Psoas muscle (tissue), 8 donors: ENCODE results near the gene NKX3-2. TPM values are rescaled to one million over a fixed set of nuclear protein-coding genes. Genes with fewer than 3 reads are reported as not detected.

Experiments
- ATAC-seq, 4 donors: fragments of 200-7000 bp; cut with Tn5 transposase; one replicate each; pipeline ENCODE4 v1.9.1; 2020; ENCODE audit warnings: moderate library complexity in 3 of 4, mild to moderate bottlenecking in 2 of 4
- DNase-seq, 2 donors: peaks; one replicate each; pipeline ENCODE4 v3.0.0-alpha.2; 2020
- H3K27ac ChIP-seq: fragments of 200-600 bp; one replicate; pipeline ENCODE4 v1.8.0; 2022
- H3K27me3 ChIP-seq, 3 donors: fragments of 200-600 bp in 1 of 3; one replicate each; pipeline versions ENCODE4 v1.6.1 to v1.8.0; 2013 to 2022; ENCODE audit warnings: low read length in 2 of 3, mild to moderate bottlenecking in 2 of 3, moderate library complexity in 1 of 3; ENCODE audit not compliant: insufficient read depth in 3 of 3
- H3K36me3 ChIP-seq, 2 donors: fragments of 200-600 bp in 1 of 2; one replicate each; pipeline versions ENCODE4 v1.6.1 to v1.8.0; 2013 to 2022; ENCODE audit warnings: low read depth in 1 of 2, mild to moderate bottlenecking in 1 of 2, moderate library complexity in 1 of 2; ENCODE audit not compliant: insufficient read depth in 1 of 2
- H3K4me1 ChIP-seq: fragments of 200-600 bp; one replicate; pipeline ENCODE4 v1.8.0; 2022
- H3K4me3 ChIP-seq: fragments of 200-600 bp; one replicate; pipeline ENCODE4 v1.8.0; 2022; ENCODE audit warnings: mild to moderate bottlenecking
- H3K9me3 ChIP-seq: fragments of 200-600 bp; one replicate; pipeline ENCODE4 v1.8.0; 2022
- WGBS, 3 donors: extraction: QIAGEN DNeasy Blood & Tissue Kit; methylation state at CpG; one replicate each; pipeline versions ENCODE4 v1.1.6 to v1.1.7; 2013; 5-methylcytosine and 5-hydroxymethylcytosine counted together
- intact Hi-C, 2 donors: fragments of 100-400 bp; cut with DNase I; formaldehyde crosslinking; loops; one replicate each; pipeline versions ENCODE4 v1.11.0 to v1.14.2; 2022
- polyA plus RNA-seq, 3 donors: library from polyadenylated mRNA; stranded (reverse); fragments of 200-250 nt; gene quantifications; one replicate each; pipeline ENCODE4 v1.2.3, GENCODE V29; 2013
- total RNA-seq, 4 donors: library from RNA; stranded (reverse); fragmentation: NEBNext Ultra II Directional in 2 of 4; extraction: Animal tissue kit (Norgen Biotek cat#: 25700) in 2 of 4; gene quantifications; one replicate each; pipeline versions ENCODE4 v1.2.1 to v1.2.4, GENCODE V29; 2021 to 2023
- TF ChIP-seq, protein P1 (sequence below): fragments of 200-600 bp; IDR thresholded peaks from one replicate; pipeline ENCODE4 v1.8.0; 2022; ENCODE audit warnings: antibody characterized with exemption
- donor health status: healthy with polysubstance abuse.
- donor health status: DM: no; HTN: no; CAD: no; lungs with moderate emphysema.
- donor health status: Bipolar disorder and iron deficiency.
- donor health status: healthy.
- donor health status: DM: yes; HTN: yes; CAD: no.
- donor health status: DM: no; HTN: no; CAD: no.
- donor health status: DM: no; HTN: no; CAD: no.
- donor health status: DM: yes; HTN: yes; CAD: no.

The NKX3-2 gene
- total and polyA plus RNA-seq, 7 donors: 0.01 to 0.08 TPM; not detected in 5

DNA sequence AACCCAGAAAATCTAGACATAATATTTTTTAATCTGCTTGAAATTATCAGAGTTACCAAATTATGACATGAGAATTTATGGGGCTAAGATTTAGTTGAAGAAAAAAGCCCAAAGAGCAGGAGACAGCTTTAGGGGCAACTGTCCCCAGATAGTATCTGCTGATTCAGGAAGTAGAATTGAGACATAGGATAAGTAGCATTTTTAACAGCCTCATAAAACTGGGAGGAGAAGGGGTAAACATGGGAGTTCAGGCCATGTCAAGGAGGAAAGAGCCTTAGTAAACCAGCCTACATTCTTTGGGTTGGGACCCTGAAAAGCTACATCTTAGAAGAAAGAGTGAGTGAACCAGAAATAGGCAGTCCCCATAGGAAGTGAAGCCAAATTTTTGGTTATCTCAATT is 50.5 kb downstream of the NKX3-2 start:
- H3K4me1 ChIP-seq: no peaks in the 10 kb centered on the region
- TF ChIP-seq, protein P1, sequence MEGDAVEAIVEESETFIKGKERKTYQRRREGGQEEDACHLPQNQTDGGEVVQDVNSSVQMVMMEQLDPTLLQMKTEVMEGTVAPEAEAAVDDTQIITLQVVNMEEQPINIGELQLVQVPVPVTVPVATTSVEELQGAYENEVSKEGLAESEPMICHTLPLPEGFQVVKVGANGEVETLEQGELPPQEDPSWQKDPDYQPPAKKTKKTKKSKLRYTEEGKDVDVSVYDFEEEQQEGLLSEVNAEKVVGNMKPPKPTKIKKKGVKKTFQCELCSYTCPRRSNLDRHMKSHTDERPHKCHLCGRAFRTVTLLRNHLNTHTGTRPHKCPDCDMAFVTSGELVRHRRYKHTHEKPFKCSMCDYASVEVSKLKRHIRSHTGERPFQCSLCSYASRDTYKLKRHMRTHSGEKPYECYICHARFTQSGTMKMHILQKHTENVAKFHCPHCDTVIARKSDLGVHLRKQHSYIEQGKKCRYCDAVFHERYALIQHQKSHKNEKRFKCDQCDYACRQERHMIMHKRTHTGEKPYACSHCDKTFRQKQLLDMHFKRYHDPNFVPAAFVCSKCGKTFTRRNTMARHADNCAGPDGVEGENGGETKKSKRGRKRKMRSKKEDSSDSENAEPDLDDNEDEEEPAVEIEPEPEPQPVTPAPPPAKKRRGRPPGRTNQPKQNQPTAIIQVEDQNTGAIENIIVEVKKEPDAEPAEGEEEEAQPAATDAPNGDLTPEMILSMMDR: no peak
- ATAC-seq (no peak), DNase-seq (no peak)
- intact Hi-C loops: no loop called here
- no peak overlapping the region for H3K4me3 ChIP-seq
- H3K9me3 ChIP-seq: no peaks in the 10 kb centered on the region
- no peak overlapping the region for H3K27ac ChIP-seq
- H3K36me3 ChIP-seq: no peaks in the 10 kb centered on the region
- peaks cover 0 to 15% (median 0%) of the 10 kb centered on the region in 3 donors for H3K27me3 ChIP-seq

DNA sequence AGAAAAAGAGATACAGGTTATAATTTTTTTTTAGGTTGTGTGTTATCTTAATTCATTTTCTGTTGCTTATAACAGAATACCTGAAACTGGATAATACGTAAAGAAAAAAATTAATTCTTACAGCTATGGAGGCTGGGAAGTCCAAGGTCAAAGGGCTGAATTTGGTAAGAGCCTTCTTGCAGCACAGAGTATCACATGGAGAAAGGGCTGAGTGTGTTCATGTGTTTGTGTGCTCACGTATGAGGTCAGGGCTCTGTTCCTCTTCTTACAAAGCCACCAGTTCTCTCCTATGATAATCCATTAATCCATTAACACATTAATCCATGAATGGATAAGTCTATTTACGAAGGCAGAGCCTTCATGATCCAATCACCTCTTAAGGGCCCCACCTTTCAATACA is 51.6 kb downstream of the NKX3-2 start:
- Histone ChIP-seq H3K4me3 (no peak overlapping the region), H3K4me1 (no peaks in the 10 kb centered on the region), H3K27me3 (peaks cover 0 to 19% (median 0%) of the 10 kb centered on the region in 3 donors), H3K27ac (no peak overlapping the region), H3K9me3 (no peaks in the 10 kb centered on the region), H3K36me3 (no peaks in the 10 kb centered on the region)
- no peak for ATAC-seq
- TF ChIP-seq, protein P1: no peak
- 74 to 83% (median 77%) methylated on average over 3 of the region's 3 CpGs for WGBS, 3 donors
- no peak for DNase-seq
- intact Hi-C loops: no loop called here

Other genes with a start within 250 kb of the NKX3-2 start
- 1 to 10 TPM; 5.1 to 6.9 (median 5.8) TPM for gene RAB28, start 60.2 kb downstream of the NKX3-2 start, total RNA-seq
- gene RAB28, start 60.2 kb downstream of the NKX3-2 start, polyA plus RNA-seq: 1 to 10 TPM; 5.2 to 9.0 (median 7.8) TPM
- 10 to 100 TPM; 13.7 to 19.3 (median 15.6) TPM for gene BOD1L1, start 83.2 kb upstream of the NKX3-2 start, total RNA-seq
- gene BOD1L1, start 83.2 kb upstream of the NKX3-2 start, polyA plus RNA-seq: 10 to 100 TPM in 1 of 3 donors, 1 to 10 TPM in 2; 6.0 to 12.8 (median 7.9) TPM